WI38 (cell line): ENCODE results near the gene WDR44.
A peak's percentile ranks its signal among the peaks of the same experiment; 100 is the strongest.
"Not testable (repeated sequence)": the region's sequence is repeated elsewhere in the genome, so short reads cannot be mapped to it uniquely, and the experiment has no call there.

Source experiments
- H3K4me3 ChIP-seq: 2 replicates; pipeline ENCODE4 v1.5.1; 2011; ENCODE audit warnings: low read depth, mild to moderate bottlenecking, control low read depth, low read length
- TF ChIP-seq, protein P1 (sequence below): IDR thresholded peaks from 2 replicates; pipeline ENCODE4 v1.5.1; 2012; ENCODE audit warnings: low read depth, mild to moderate bottlenecking, control low read depth, low read length

The WDR44 gene, protein sequence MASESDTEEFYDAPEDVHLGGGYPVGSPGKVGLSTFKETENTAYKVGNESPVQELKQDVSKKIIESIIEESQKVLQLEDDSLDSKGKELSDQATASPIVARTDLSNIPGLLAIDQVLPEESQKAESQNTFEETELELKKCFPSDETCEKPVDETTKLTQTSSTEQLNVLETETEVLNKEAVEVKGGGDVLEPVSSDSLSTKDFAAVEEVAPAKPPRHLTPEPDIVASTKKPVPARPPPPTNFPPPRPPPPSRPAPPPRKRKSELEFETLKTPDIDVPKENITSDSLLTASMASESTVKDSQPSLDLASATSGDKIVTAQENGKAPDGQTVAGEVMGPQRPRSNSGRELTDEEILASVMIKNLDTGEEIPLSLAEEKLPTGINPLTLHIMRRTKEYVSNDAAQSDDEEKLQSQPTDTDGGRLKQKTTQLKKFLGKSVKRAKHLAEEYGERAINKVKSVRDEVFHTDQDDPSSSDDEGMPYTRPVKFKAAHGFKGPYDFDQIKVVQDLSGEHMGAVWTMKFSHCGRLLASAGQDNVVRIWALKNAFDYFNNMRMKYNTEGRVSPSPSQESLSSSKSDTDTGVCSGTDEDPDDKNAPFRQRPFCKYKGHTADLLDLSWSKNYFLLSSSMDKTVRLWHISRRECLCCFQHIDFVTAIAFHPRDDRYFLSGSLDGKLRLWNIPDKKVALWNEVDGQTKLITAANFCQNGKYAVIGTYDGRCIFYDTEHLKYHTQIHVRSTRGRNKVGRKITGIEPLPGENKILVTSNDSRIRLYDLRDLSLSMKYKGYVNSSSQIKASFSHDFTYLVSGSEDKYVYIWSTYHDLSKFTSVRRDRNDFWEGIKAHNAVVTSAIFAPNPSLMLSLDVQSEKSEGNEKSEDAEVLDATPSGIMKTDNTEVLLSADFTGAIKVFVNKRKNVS

DNA sequence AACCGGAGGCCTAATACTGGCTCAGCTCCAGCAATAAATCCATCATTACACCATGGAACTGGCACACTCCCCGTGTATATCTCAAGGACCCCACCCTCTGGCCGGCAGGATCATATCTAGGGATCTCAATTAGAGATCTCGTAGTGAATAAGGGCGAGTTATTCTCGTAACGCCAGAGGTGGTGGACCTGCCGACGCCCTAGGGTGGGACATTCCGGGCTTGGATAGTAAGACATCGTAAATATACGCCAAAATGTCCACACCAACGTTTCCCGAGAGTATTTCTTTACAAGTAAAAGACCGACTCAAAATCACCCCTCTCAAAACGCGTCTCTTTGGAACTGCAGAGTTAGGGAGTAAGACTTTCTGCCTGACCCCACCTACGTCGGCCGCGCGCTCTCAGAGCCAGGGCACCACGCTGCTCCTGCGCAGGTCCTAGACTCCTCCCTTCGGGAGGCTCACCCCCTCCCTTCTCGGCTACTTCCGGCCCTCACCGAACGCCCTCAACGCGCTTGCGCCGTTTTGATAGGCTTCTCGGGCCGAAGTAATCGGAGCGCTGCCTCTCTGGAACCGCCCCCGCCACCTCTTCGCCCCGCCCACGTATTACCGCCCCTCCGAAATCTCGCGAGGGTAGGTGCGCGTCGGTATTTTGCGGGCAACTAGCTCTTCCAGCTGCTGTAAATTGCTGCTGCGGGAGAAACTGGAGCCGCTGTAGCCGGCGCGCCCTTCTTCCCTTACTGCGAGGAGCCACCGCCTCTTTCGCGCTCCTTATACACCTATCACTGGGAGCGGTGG lies at the start of gene WDR44:
Gene WDR44, plus strand, starts transcription at position 643 of the 794 bp plus-strand sequence. CDS start 398 bp downstream, outside the sequence.
- H3K4me3 ChIP-seq: peak within 1 kb of the TSS; percentile 78
- TF ChIP-seq, protein P1, sequence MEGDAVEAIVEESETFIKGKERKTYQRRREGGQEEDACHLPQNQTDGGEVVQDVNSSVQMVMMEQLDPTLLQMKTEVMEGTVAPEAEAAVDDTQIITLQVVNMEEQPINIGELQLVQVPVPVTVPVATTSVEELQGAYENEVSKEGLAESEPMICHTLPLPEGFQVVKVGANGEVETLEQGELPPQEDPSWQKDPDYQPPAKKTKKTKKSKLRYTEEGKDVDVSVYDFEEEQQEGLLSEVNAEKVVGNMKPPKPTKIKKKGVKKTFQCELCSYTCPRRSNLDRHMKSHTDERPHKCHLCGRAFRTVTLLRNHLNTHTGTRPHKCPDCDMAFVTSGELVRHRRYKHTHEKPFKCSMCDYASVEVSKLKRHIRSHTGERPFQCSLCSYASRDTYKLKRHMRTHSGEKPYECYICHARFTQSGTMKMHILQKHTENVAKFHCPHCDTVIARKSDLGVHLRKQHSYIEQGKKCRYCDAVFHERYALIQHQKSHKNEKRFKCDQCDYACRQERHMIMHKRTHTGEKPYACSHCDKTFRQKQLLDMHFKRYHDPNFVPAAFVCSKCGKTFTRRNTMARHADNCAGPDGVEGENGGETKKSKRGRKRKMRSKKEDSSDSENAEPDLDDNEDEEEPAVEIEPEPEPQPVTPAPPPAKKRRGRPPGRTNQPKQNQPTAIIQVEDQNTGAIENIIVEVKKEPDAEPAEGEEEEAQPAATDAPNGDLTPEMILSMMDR: no peak

DNA sequence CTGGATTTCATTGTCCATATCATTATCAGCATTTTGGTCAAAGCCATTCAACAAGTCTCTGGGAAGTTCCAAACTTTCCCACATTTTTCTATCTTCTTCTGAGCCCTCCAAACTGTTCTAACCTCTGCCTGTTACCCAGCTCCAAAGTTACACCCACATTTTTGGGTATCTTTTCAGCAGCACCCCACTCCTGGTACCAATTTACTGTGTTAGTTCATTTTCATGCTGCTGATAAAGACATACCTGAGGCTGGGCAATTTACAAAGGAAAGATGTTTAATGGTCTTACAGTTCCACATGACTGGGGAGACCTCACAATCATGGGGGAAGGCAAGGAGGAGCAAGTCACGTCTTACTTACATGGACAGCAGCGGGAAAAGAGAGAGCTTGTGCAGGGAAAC lies 40.1 kb upstream of the WDR44 start:
- H3K4me3 ChIP-seq: not testable (repeated sequence)

DNA sequence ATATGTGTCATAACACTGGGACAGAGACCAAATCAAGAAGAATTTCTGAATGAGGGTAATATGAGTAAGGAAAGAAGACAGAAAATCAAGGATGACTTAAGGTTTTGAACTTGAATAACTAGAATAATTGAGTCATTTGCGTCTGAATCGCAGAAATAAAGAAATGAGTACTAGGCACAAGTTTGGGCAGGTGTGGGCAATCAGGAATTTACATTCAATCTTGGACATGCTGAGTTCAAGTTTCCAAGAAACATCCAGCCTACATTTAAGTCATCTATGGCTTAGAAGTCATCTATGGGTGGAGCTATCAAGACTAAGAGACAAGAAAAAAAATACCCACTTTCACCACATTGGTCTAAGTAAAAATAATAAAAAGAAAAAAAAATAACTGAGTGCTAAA lies 30.4 kb upstream of the WDR44 start:
- no peak overlapping the region for H3K4me3 ChIP-seq
- TF ChIP-seq, protein P1: no peak

DNA sequence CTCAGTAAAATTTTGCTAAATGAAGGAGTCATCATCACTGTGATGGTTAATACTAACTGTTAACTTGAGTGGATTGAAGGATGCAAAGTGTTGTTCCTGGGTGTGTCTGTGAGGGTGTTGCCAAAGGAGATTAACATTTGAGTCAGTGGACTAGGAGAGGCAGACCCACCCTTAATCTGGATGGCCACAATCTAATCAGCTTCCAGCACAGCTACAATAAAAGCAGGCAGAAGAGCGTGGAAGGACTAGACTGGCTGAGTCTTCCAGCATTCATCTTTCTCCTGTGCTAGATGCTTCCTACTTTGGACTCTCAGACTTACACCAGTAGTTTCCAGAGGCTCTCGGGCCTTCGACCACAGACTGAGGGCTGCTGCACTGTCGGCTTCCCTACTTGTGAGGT lies 21.3 kb upstream of the WDR44 start:
- no peak overlapping the region for H3K4me3 ChIP-seq
- TF ChIP-seq, protein P1: no peak

DNA sequence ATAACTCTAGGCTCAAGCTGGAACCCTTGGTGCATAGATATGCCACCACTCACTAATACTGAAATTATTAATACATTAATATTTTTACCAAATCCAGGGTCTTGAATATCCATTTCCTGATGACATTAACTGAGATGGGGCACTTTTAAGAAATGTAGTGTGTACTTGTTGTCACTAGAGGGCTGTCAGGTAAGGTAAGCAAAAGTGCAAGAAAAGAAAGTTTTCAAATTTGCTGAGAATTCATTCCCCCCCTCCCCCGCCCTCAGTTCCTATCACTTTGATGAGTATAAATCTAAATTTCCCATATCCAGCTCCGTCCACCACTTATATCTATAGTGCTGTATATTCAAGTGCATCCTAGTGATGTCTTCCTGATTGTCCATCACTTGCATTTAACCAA lies 20.5 kb upstream of the WDR44 start:
- no peak overlapping the region for H3K4me3 ChIP-seq
- TF ChIP-seq, protein P1: no peak

DNA sequence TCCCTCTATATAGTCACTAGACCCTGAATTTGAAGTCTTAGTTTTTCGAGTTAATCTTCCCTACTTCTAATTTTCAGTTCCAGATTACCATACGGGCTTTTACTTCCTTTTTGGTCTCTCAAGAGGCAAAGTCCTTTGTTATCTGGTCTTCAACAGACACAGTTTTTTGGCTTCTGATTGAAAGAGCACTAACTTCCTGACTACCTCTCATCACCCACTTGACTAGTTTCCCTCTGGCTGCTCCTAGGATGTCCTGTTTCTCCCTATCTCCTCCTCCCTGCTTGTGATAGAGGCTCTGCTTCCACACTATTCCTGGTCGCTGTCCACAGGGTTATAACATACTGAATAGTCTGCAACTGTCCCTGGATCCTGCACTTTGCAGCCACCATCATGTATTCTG lies 16.7 kb upstream of the WDR44 start:
- TF ChIP-seq, protein P1: no peak

DNA sequence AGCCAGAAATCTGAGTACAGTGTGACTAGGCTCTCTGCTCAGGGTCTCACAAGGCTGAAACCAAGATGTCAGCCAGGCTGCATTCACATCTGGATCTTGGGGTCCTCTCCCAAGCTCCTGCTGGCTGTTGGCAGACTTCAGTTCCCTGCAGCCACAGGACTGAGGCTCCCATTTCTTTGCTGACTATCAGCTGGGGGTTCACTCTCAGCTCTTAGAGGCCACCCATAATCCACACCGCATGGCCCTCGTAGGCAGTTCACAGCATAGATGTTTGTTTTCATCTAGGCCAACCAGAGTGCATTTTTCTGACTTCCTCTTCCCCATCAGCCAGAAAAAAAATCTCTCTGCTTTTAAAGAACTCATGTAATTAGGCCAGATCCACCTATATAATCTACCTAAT lies 8.2 kb upstream of the WDR44 start:
- H3K4me3 ChIP-seq: no peak overlapping the region

More for the DNA sequence above, 16.7 kb upstream of the WDR44 start:
- no peak overlapping the region for H3K4me3 ChIP-seq

More for the DNA sequence above, 8.2 kb upstream of the WDR44 start:
- TF ChIP-seq, protein P1: no peak
